IMR-90 (cell line): ENCODE results near the gene C19orf73. TPM values are rescaled to one million over a fixed set of nuclear protein-coding genes. Genes with fewer than 3 reads are reported as not detected.

Source experiments
- ATAC-seq: fragments of 200-7000 bp; cut with Tn5 transposase; 2 replicates; pipeline ENCODE4 v1.9.1; 2020; ENCODE audit warnings: low read depth, mild to moderate bottlenecking, moderate library complexity
- BruUV-seq: library from RNA; stranded (reverse); fragments of 400-500 nt; replicated peaks from 2 replicates; lab custom pipeline; 2021; lab: Mats Ljungman, UMichigan
- CTCF ChIA-PET: fragments of 300-600 bp; formaldehyde crosslinking; extraction: SDS; loops from one replicate; lab custom pipeline; 2021; ENCODE audit warnings: antibody characterized with exemption; lab: Yijun Ruan, JAX
- POLR2A ChIA-PET: fragments of 300-600 bp; sonication (Branson Sonifier 250); formaldehyde crosslinking; loops from one replicate; lab custom pipeline; 2022; ENCODE audit warnings: antibody characterized with exemption; ENCODE audit not compliant: unreplicated experiment; lab: Charles Lee
- DNase-seq: peaks from one replicate; pipeline ENCODE4 v3.0.0; 2013
- H2AFZ ChIP-seq: replicated peaks from 2 replicates; pipeline ENCODE3; 2013; ENCODE audit warnings: low read length, mild to moderate bottlenecking; ENCODE audit not compliant: poor library complexity
- H2AK5ac ChIP-seq: 2 replicates; pipeline ENCODE4 v1.6.1; 2013; ENCODE audit warnings: low read depth, low read length, inconsistent platforms
- H2AK9ac ChIP-seq: replicated peaks from 2 replicates; pipeline ENCODE3; 2013; ENCODE audit warnings: mild to moderate bottlenecking, low read depth, low read length, moderate library complexity; ENCODE audit not compliant: poor library complexity
- H2BK120ac ChIP-seq: 2 replicates; pipeline ENCODE4 v1.6.1; 2013; ENCODE audit warnings: low read depth, low read length, inconsistent platforms
- H2BK15ac ChIP-seq: 3 replicates; pipeline ENCODE4 v1.6.1; 2013; ENCODE audit warnings: low read depth, low read length, inconsistent platforms
- H2BK20ac ChIP-seq: 2 replicates; pipeline ENCODE4 v1.6.1; 2013; ENCODE audit warnings: low read depth, mild to moderate bottlenecking, inconsistent platforms, low read length, moderate library complexity
- H2BK5ac ChIP-seq: 2 replicates; pipeline ENCODE4 v1.6.1; 2013; ENCODE audit warnings: mild to moderate bottlenecking, low read depth, low read length, inconsistent platforms; ENCODE audit not compliant: poor library complexity, severe bottlenecking
- H3K14ac ChIP-seq: replicated peaks from 2 replicates; pipeline ENCODE4 v1.6.1; 2013; ENCODE audit warnings: low read depth, low read length, inconsistent platforms
- H3K18ac ChIP-seq: 2 replicates; pipeline ENCODE4 v1.6.1; 2013; ENCODE audit warnings: low read depth, low read length, control low read depth
- H3K23ac ChIP-seq: 2 replicates; pipeline ENCODE4 v1.6.1; 2013; ENCODE audit warnings: low read depth, low read length, inconsistent platforms
- H3K27ac ChIP-seq: 2 replicates; pipeline ENCODE4 v1.5.1; 2013; ENCODE audit warnings: mild to moderate bottlenecking, control low read depth, low read length; ENCODE audit not compliant: insufficient read depth
- H3K27me3 ChIP-seq: 2 replicates; pipeline ENCODE4 v1.6.1; 2013; ENCODE audit warnings: low read length; ENCODE audit not compliant: control insufficient read depth, insufficient read depth
- H3K36me3 ChIP-seq: 2 replicates; pipeline ENCODE4 v1.6.1; 2013; ENCODE audit warnings: low read length, mixed read lengths; ENCODE audit not compliant: control insufficient read depth, insufficient read depth
- H3K4ac ChIP-seq: 2 replicates; pipeline ENCODE4 v1.6.1; 2013; ENCODE audit warnings: low read depth, low read length, inconsistent platforms
- H3K4me1 ChIP-seq: 2 replicates; pipeline ENCODE4 v1.6.1; 2013; ENCODE audit warnings: low read length, mixed read lengths; ENCODE audit not compliant: control insufficient read depth, insufficient read depth
- H3K4me2 ChIP-seq: 2 replicates; pipeline ENCODE4 v1.6.1; 2013; ENCODE audit warnings: low read depth, mild to moderate bottlenecking, control low read depth, low read length, moderate library complexity
- H3K4me3 ChIP-seq: 2 replicates; pipeline ENCODE4 v1.5.1; 2013; ENCODE audit warnings: low read depth, mild to moderate bottlenecking, control low read depth, low read length, moderate library complexity; ENCODE audit not compliant: insufficient read depth
- H3K56ac ChIP-seq: 2 replicates; pipeline ENCODE4 v1.6.1; 2013; ENCODE audit warnings: low read length, inconsistent platforms; ENCODE audit not compliant: insufficient read depth; ENCODE audit errors: extremely low read depth
- H3K79me1 ChIP-seq, 2 experiments: 2 replicates each; pipeline ENCODE4 v1.6.1; 2013; ENCODE audit warnings: low read length in 2 of 2, inconsistent platforms in 1 of 2, low read depth in 1 of 2
- H3K9ac ChIP-seq: 2 replicates; pipeline ENCODE4 v1.6.1; 2013; ENCODE audit warnings: low read depth, low read length, control low read depth
- H3K9me1 ChIP-seq: 2 replicates; pipeline ENCODE4 v1.6.1; 2013; ENCODE audit warnings: low read length, inconsistent platforms; ENCODE audit not compliant: insufficient read depth
- H3K9me3 ChIP-seq: 2 replicates; pipeline ENCODE4 v1.6.1; 2013; ENCODE audit warnings: low read length; ENCODE audit not compliant: control insufficient read depth, insufficient read depth
- H4K20me1 ChIP-seq: 2 replicates; pipeline ENCODE4 v1.6.1; 2013; ENCODE audit warnings: low read length, inconsistent platforms; ENCODE audit not compliant: insufficient read depth
- H4K5ac ChIP-seq: 2 replicates; pipeline ENCODE4 v1.6.1; 2013; ENCODE audit warnings: mild to moderate bottlenecking, low read depth, low read length, control low read depth
- H4K8ac ChIP-seq, 2 experiments: 2 replicates each; pipeline ENCODE4 v1.6.1; 2013; ENCODE audit warnings: low read depth in 2 of 2, low read length in 2 of 2, control low read depth in 1 of 2, inconsistent platforms in 1 of 2
- H4K91ac ChIP-seq: 2 replicates; pipeline ENCODE4 v1.6.1; 2013; ENCODE audit warnings: low read depth, low read length, inconsistent platforms; ENCODE audit not compliant: insufficient read depth
- CHD1 ChIP-seq: IDR thresholded peaks from 2 replicates; pipeline ENCODE4 v1.6.1; 2012; ENCODE audit warnings: low read depth, low read length, improper control_type of control experiment
- MAFK ChIP-seq: IDR thresholded peaks from 2 replicates; pipeline ENCODE4 v1.6.1; 2012; ENCODE audit warnings: low read depth, low read length, improper control_type of control experiment
- MAZ ChIP-seq: IDR thresholded peaks from 2 replicates; pipeline ENCODE4 v1.6.1; 2012; ENCODE audit warnings: low read depth, mild to moderate bottlenecking, low read length, improper control_type of control experiment, moderate library complexity, borderline replicate concordance
- MXI1 ChIP-seq: IDR thresholded peaks from 2 replicates; pipeline ENCODE4 v1.6.1; 2012; ENCODE audit warnings: low read depth, mild to moderate bottlenecking, low read length, moderate library complexity, borderline replicate concordance
- POLR2A ChIP-seq: IDR thresholded peaks from 2 replicates; pipeline ENCODE4 v1.6.1; 2012; ENCODE audit warnings: mild to moderate bottlenecking, low read depth, low read length
- RAD21 ChIP-seq: IDR thresholded peaks from 2 replicates; pipeline ENCODE4 v1.6.1; 2012; ENCODE audit warnings: low read length, improper control_type of control experiment
- RFX5 ChIP-seq: IDR thresholded peaks from 2 replicates; pipeline ENCODE4 v1.8.0; 2012; ENCODE audit warnings: low read depth, mild to moderate bottlenecking, low read length, moderate library complexity
- USF2 ChIP-seq: fragments of 150-350 bp; IDR thresholded peaks from 2 replicates; pipeline ENCODE4 v1.6.1; 2017; ENCODE audit warnings: mild to moderate bottlenecking, antibody characterized with exemption, low read length, low read depth
- WGBS, 2 experiments: methylation state at CpG; one replicate each; pipeline versions ENCODE4 v1.1.5 to v1.1.7; 2013; ENCODE audit warnings: missing lambda C conversion rate in 2 of 2; ENCODE audit not compliant: insufficient read length in 1 of 2; ENCODE audit errors: extremely low coverage in 2 of 2; 5-methylcytosine and 5-hydroxymethylcytosine counted together
- dilution Hi-C: fragments of 300-500 bp; cut with HindIII; formaldehyde crosslinking; loops from one replicate; pipeline ENCODE4 v1.14.3; 2018; ENCODE audit warnings: low sequenced_read_pairs; ENCODE audit not compliant: unreplicated experiment
- in situ Hi-C: fragments of 300-500 bp; cut with MboI; formaldehyde crosslinking; loops from 3 replicates; pipeline ENCODE4 v1.14.3; 2019; ENCODE audit warnings: low sequenced_read_pairs, inconsistent platforms, mixed read lengths
- intact Hi-C: fragments of 100-400 bp; cut with micrococcal nuclease; formaldehyde crosslinking; loops from 2 replicates; pipeline ENCODE4 v1.10.0; 2022
- polyA plus RNA-seq, 3 experiments: library from polyadenylated mRNA; depleted of rRNA; stranded (reverse); fragments of >200 nt; gene quantifications; 2 replicates each; pipeline ENCODE4 v1.2.3, GENCODE V29; 2012; ENCODE audit warnings: low replicate concordance in 1 of 3
- total RNA-seq: library from RNA; depleted of rRNA; stranded (reverse); fragments of >200 nt; gene quantifications from 2 replicates; pipeline ENCODE4 v1.2.3, GENCODE V29; 2012
- TF ChIP-seq, protein P1 (sequence below): conservative IDR thresholded peaks from 2 replicates; pipeline ENCODE4 v1.5.1; 2012; ENCODE audit warnings: mild to moderate bottlenecking, low read depth, low read length, improper control_type of control experiment
- TF ChIP-seq, protein P2 (sequence below): fragments of 150-350 bp; IDR thresholded peaks from 2 replicates; pipeline ENCODE4 v1.6.1; 2016; ENCODE audit warnings: low read depth, mild to moderate bottlenecking, low read length, moderate library complexity, borderline replicate concordance

The C19orf73 gene
- total and polyA plus RNA-seq, 2 of the 4 experiments (the other 2 are of a cell fraction) = 1.2 TPM; not detected in 1

- H3K18ac ChIP-seq = no peak overlapping the region
These were observed 14.6 kb downstream of the C19orf73 start for GRCh38 chr19:49104229-49104864.

More at GRCh38 chr19:49104229-49104864, 14.6 kb downstream of the C19orf73 start:
- no peak overlapping the region for H3K56ac ChIP-seq
- CTCF ChIA-PET = no interaction called here
- no peaks in the 10 kb centered on the region for H3K9me3 ChIP-seq
- in situ Hi-C loops (no loop called here), dilution Hi-C loops (no loop called here), intact Hi-C loops (no loop called here)
- no peak overlapping the region for H4K91ac ChIP-seq
- BruUV-seq = no TSS peak
- no peak overlapping the region for H2BK5ac ChIP-seq
- no peak overlapping the region for H2BK20ac ChIP-seq
- TF ChIP-seq MAZ = no peak
- no peak for TF ChIP-seq CHD1
- no peak for TF ChIP-seq RAD21
- no peak for TF ChIP-seq POLR2A
- TF ChIP-seq, protein P1, sequence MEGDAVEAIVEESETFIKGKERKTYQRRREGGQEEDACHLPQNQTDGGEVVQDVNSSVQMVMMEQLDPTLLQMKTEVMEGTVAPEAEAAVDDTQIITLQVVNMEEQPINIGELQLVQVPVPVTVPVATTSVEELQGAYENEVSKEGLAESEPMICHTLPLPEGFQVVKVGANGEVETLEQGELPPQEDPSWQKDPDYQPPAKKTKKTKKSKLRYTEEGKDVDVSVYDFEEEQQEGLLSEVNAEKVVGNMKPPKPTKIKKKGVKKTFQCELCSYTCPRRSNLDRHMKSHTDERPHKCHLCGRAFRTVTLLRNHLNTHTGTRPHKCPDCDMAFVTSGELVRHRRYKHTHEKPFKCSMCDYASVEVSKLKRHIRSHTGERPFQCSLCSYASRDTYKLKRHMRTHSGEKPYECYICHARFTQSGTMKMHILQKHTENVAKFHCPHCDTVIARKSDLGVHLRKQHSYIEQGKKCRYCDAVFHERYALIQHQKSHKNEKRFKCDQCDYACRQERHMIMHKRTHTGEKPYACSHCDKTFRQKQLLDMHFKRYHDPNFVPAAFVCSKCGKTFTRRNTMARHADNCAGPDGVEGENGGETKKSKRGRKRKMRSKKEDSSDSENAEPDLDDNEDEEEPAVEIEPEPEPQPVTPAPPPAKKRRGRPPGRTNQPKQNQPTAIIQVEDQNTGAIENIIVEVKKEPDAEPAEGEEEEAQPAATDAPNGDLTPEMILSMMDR = no peak
- no peak for TF ChIP-seq USF2
- TF ChIP-seq RFX5 = no peak
- TF ChIP-seq, protein P2, sequence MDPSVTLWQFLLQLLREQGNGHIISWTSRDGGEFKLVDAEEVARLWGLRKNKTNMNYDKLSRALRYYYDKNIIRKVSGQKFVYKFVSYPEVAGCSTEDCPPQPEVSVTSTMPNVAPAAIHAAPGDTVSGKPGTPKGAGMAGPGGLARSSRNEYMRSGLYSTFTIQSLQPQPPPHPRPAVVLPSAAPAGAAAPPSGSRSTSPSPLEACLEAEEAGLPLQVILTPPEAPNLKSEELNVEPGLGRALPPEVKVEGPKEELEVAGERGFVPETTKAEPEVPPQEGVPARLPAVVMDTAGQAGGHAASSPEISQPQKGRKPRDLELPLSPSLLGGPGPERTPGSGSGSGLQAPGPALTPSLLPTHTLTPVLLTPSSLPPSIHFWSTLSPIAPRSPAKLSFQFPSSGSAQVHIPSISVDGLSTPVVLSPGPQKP = no peak
- TF ChIP-seq MXI1 = no peak
- no peak for TF ChIP-seq MAFK
- 70% methylated on average over 2 of the region's 30 CpGs; no CpG with 5 or more reads in 1 of the 2 experiments for WGBS, 2 experiments
- POLR2A ChIA-PET = no interaction called here
- H3K36me3 ChIP-seq = peaks cover 81% of the 10 kb centered on the region
- H3K4me2 ChIP-seq = no peak overlapping the region
- H3K14ac ChIP-seq = no peak overlapping the region
- H4K20me1 ChIP-seq = peaks cover 48% of the 10 kb centered on the region
- H3K4me3 ChIP-seq = no peak overlapping the region
- no peak for DNase-seq
- ATAC-seq = no peak
- H3K23ac ChIP-seq = no peak overlapping the region
- no peaks in the 10 kb centered on the region for H3K4me1 ChIP-seq
- no peaks in the 10 kb centered on the region for H3K9me1 ChIP-seq
- no peak overlapping the region for H3K27ac ChIP-seq
- H2AK9ac ChIP-seq = no peak overlapping the region
- no peak overlapping the region for H2BK120ac ChIP-seq
- H4K8ac ChIP-seq = no peak overlapping the region
- H4K5ac ChIP-seq = no peak overlapping the region
- no peak overlapping the region for H2BK15ac ChIP-seq
- H3K79me1 ChIP-seq = peaks cover 23 to 59% of the 10 kb centered on the region in 2 experiments
- no peak overlapping the region for H3K9ac ChIP-seq
- H3K4ac ChIP-seq = no peak overlapping the region
- H2AK5ac ChIP-seq = no peak overlapping the region
- H2AFZ ChIP-seq = no peak overlapping the region
- no peaks in the 10 kb centered on the region for H3K27me3 ChIP-seq
